ENCODE measurements around the gene MYZAP.
A peak's percentile ranks its signal among the peaks of the same experiment; 100 is the strongest.

The MYZAP gene

DNA sequence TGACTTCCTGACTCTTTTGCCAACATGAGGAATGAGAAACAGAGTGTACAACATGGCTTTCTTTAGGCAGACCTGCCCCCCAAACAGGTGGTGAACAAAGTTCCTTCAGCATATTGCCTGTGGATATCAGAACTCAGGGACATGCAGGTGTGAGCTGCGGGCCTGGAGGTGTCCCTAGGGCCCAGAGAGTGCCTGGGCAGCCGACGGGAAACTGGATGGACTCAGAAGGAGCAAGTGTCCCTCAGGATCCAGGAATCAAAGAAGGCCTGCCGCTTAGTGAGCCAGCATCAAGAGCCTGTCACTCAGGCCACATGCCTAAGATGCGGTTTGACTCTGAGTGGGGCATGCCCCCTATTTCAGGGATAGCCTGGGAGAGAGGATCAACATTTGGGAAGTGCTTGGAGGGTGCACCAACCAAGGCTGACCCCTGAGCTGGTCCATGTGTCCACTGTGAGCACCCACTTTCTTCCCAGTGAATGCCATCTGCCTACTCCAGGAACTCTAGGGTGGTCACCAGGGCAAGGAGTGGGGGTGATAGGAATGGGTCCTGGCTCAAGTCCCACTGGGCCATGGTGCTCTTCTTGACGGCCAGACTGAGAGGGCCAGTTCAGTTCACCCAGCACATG is 98.8 kb downstream of the MYZAP start:
- no peak for DNase-seq (ENCODE audit: low read depth in 2 of 2)
- TF ChIP-seq, protein P1, sequence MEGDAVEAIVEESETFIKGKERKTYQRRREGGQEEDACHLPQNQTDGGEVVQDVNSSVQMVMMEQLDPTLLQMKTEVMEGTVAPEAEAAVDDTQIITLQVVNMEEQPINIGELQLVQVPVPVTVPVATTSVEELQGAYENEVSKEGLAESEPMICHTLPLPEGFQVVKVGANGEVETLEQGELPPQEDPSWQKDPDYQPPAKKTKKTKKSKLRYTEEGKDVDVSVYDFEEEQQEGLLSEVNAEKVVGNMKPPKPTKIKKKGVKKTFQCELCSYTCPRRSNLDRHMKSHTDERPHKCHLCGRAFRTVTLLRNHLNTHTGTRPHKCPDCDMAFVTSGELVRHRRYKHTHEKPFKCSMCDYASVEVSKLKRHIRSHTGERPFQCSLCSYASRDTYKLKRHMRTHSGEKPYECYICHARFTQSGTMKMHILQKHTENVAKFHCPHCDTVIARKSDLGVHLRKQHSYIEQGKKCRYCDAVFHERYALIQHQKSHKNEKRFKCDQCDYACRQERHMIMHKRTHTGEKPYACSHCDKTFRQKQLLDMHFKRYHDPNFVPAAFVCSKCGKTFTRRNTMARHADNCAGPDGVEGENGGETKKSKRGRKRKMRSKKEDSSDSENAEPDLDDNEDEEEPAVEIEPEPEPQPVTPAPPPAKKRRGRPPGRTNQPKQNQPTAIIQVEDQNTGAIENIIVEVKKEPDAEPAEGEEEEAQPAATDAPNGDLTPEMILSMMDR (IDR thresholded peaks at IDR 0.05; ENCODE audit: low read depth, low read length) = no peak
- H3K4me3 ChIP-seq (replicated peaks in 1 of 2; ENCODE audit: low read depth in 2 of 2, low read length in 2 of 2) = no peak overlapping the region

DNA sequence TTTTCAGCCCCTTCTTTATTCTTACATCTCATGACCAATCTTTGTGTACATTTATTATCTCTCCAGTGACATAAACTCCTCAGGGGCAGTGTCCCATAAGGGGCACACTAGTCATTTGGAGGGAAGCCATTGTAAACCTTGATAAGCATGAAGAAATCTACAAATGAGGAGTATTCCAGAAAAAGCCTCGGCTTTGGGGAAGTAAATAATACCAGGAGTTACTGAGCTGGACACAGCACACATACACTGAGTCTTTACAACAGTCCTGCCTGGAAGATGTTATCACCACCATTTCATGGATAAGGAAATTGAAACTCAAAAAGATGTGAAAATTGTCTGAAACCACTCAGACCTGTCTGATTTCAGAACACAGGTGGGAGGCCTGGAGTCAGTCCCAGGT is 99.4 kb downstream of the MYZAP start:
- no peak for DNase-seq (ENCODE audit: low read depth in 2 of 2)
- TF ChIP-seq, protein P1 (IDR thresholded peaks at IDR 0.05; ENCODE audit: low read depth, low read length) = no peak
- no peak overlapping the region for H3K4me3 ChIP-seq (replicated peaks in 1 of 2; ENCODE audit: low read depth in 2 of 2, low read length in 2 of 2)

DNA sequence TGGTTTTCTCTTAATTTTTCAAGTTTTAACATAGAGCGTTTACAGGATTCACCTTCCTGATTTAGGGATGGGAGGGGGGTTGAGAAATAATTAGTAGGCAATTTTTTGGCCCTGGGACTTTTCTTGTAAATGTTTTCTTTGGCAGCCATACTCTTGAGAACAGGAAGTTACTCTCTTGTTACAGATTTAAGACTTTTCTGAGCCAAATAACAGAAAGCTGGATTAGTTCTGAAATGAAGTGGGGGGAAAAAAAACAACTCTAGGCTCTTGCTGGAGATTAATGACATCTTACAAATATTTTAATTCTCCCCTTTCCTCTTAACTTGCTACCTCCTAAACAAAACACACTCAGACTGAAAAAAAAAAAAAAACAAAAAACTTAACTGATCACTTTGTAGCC is 101.0 kb downstream of the MYZAP start:
- TF ChIP-seq, protein P1 (IDR thresholded peaks at IDR 0.05; ENCODE audit: low read depth, low read length) = no peak
- H3K4me3 ChIP-seq (replicated peaks in 1 of 2; ENCODE audit: low read depth in 2 of 2, low read length in 2 of 2) = no peak overlapping the region
- DNase-seq (ENCODE audit: low read depth in 2 of 2) = peak; percentile 81 to 87

DNA sequence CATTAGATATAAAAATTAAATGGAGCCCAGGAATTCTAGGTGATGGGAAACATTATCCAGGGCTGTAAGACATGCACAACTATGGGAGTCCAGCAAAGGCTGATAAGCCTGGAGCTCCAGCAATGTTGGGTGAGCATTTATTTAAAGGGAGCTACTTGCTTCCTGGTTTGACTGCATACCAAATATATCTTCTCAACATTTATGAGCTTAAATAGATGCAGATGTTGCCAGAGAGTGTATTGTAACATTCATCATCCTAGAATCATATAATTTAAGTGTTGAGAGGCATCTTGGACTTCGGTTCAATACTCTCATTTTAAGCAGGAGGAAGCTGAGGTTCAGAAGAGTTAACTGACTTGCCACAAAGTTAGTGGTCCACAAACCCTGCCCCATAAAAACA is 102.6 kb downstream of the MYZAP start:
- H3K4me3 ChIP-seq (replicated peaks in 1 of 2; ENCODE audit: low read depth in 2 of 2, low read length in 2 of 2) = no peak overlapping the region
- DNase-seq (ENCODE audit: low read depth in 2 of 2) = peak in 1 of 2 donors; percentile 62
- TF ChIP-seq, protein P1 (IDR thresholded peaks at IDR 0.05; ENCODE audit: low read depth, low read length) = no peak

DNA sequence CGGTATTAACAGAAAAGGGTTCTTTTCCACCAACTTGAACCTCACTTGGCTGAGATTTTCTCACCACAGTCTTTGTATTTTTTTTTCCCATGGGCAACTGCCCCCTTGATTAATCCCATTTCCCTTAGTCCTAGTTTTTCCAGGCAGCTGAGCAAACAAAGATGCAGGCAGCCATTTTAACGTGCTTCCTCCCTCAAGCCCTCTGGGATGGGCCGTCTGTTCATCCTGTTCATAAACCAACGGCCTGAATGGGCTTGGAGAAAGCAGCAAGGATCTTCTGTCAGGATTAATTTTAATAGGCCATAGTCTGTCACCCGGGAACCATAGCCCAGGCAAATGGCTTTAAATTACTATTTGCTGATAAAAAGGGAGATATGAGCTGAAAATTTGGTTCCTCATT is 104.4 kb downstream of the MYZAP start:
- DNase-seq (ENCODE audit: low read depth in 2 of 2) = no peak
- H3K4me3 ChIP-seq (replicated peaks in 1 of 2; ENCODE audit: low read depth in 2 of 2, low read length in 2 of 2) = no peak overlapping the region
- TF ChIP-seq, protein P1 (IDR thresholded peaks at IDR 0.05; ENCODE audit: low read depth, low read length) = no peak

DNA sequence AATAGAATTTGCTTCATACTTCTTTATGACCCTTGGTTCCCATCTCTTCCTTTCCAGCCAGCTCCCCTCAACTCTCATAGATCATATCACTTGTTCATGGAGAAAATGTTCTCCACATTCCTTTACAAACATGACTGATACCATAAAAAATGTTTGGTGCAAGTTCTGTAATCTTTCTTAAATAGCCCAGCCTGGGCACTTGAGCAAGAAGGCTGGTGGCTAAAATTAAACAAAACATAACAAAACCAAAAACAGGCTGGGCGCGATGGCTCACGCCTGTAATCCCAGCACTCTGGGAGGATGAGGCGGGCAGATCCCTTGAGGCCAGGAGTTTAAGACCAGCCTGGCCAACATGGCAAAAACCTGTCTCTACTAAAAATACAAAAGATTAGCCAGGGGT is 105.9 kb downstream of the MYZAP start:
- TF ChIP-seq, protein P1 (IDR thresholded peaks at IDR 0.05; ENCODE audit: low read depth, low read length) = no peak
- DNase-seq (ENCODE audit: low read depth in 2 of 2) = peak; percentile 66 to 76
- no peak overlapping the region for H3K4me3 ChIP-seq (replicated peaks in 1 of 2; ENCODE audit: low read depth in 2 of 2, low read length in 2 of 2)

DNA sequence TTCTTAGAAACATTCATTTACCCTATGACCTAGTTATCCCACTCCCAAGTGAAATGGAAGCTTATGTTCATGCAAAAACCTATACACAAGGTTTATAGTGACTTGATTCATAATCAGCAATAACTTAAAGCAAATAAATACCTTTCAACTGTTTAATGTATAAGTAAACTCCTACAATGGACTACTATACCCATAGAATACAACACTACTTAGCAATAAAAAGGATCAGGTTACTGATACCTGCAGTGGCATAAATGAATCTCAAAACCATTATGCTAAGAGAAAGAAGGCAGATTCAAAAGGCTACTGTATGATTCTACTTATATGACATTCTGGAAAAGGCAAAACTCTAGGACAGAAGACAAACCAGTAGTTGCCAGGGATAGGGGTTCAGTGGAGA is 106.5 kb downstream of the MYZAP start:
- DNase-seq (ENCODE audit: low read depth in 2 of 2) = no peak
- H3K4me3 ChIP-seq (replicated peaks in 1 of 2; ENCODE audit: low read depth in 2 of 2, low read length in 2 of 2) = no peak overlapping the region
- TF ChIP-seq, protein P1 (IDR thresholded peaks at IDR 0.05; ENCODE audit: low read depth, low read length) = no peak

Data from cardiac fibroblast (primary cell).